Neural cell (in vitro differentiated cells): Measurements from ENCODE around the gene TRMT5. TPM values are rescaled to one million over a fixed set of nuclear protein-coding genes. Genes with fewer than 3 reads are reported as not detected.
A peak's percentile ranks its signal among the peaks of the same experiment; 100 is the strongest.

Experiments
- H2AFZ ChIP-seq: fragments of 200-600, 300-800 bp; sonication (generic), shearing (Covaris generic); 2 replicates; pipeline ENCODE4 v1.6.0; 2014; ENCODE audit warnings: low read depth, mild to moderate bottlenecking, antibody characterized with exemption, low read length, moderate library complexity
- H3F3A ChIP-seq: fragments of 200-600 bp; shearing (Covaris generic); 2 replicates; pipeline ENCODE4 v1.6.1; 2016; ENCODE audit warnings: mild to moderate bottlenecking, moderate library complexity, mixed read lengths, antibody characterized with exemption, low read length; ENCODE audit not compliant: insufficient read depth, poor library complexity, severe bottlenecking
- H3K27ac ChIP-seq: fragments of 200-600, 300-800 bp; sonication (generic), shearing (Covaris generic); 2 replicates; pipeline ENCODE4 v1.5.1; 2014; ENCODE audit warnings: mild to moderate bottlenecking, low read length, moderate library complexity
- H3K27me3 ChIP-seq: fragments of 300-800, 200-600 bp; sonication (generic), shearing (Covaris generic); 2 replicates; pipeline ENCODE4 v1.6.0; 2014; ENCODE audit warnings: mild to moderate bottlenecking, low read depth, low read length, moderate library complexity; ENCODE audit not compliant: insufficient read depth
- H3K36me3 ChIP-seq: fragments of 300-800, 200-600 bp; sonication (generic), shearing (Covaris generic); 2 replicates; pipeline ENCODE4 v1.5.1; 2014; ENCODE audit warnings: mild to moderate bottlenecking, antibody characterized with exemption, low read length, moderate library complexity; ENCODE audit not compliant: insufficient read depth
- H3K4me2 ChIP-seq: fragments of 300-800, 200-600 bp; sonication (generic), shearing (Covaris generic); 2 replicates; pipeline ENCODE4 v1.6.0; 2014; ENCODE audit warnings: mild to moderate bottlenecking, low read length
- H3K4me3 ChIP-seq: fragments of 300-800, 200-600 bp; sonication (generic), shearing (Covaris generic); 2 replicates; pipeline ENCODE4 v1.5.1; 2014; ENCODE audit warnings: mild to moderate bottlenecking, low read length, moderate library complexity
- H3K79me2 ChIP-seq: fragments of 200-600 bp; shearing (Covaris generic); replicated peaks from 2 replicates; pipeline ENCODE4 v1.6.0; 2014; ENCODE audit warnings: mild to moderate bottlenecking, low read length, moderate library complexity; ENCODE audit not compliant: insufficient read depth
- H3K9ac ChIP-seq: fragments of 300-800, 200-600 bp; sonication (generic), shearing (Covaris generic); 2 replicates; pipeline ENCODE4 v1.6.1; 2016; ENCODE audit warnings: mild to moderate bottlenecking, low read length, mixed read lengths
- H3K9me2 ChIP-seq: fragments of 200-600 bp; shearing (Covaris generic); 2 replicates; pipeline ENCODE4 v1.6.1; 2016; ENCODE audit warnings: mild to moderate bottlenecking, low read length, mixed read lengths; ENCODE audit not compliant: insufficient read depth
- H3K9me3 ChIP-seq: fragments of 200-600, 300-800 bp; sonication (generic), shearing (Covaris generic); 2 replicates; pipeline ENCODE4 v1.6.1; 2016; ENCODE audit warnings: mild to moderate bottlenecking, mixed run types, low read length, moderate library complexity, mixed read lengths
- H4K20me1 ChIP-seq: fragments of 200-600 bp; shearing (Covaris generic); 2 replicates; pipeline ENCODE4 v1.6.1; 2016; ENCODE audit warnings: mild to moderate bottlenecking, mixed run types; ENCODE audit not compliant: insufficient read depth
- CTCF ChIP-seq: fragments of 450-650 bp; IDR thresholded peaks from 2 replicates; pipeline ENCODE4 v1.5.1; 2014; ENCODE audit warnings: antibody characterized with exemption, mild to moderate bottlenecking, moderate library complexity; ENCODE audit not compliant: poor library complexity, severe bottlenecking
- EP300 ChIP-seq: fragments of 450-650 bp; conservative IDR thresholded peaks from 2 replicates; pipeline ENCODE4 v1.6.1; 2014; ENCODE audit warnings: antibody characterized with exemption, mild to moderate bottlenecking, moderate library complexity; ENCODE audit not compliant: poor library complexity, severe bottlenecking
- POLR2AphosphoS5 ChIP-seq: IDR thresholded peaks from 2 replicates; pipeline ENCODE4 v1.6.1; 2012
- RAD21 ChIP-seq: fragments of 450-650 bp; conservative IDR thresholded peaks from 2 replicates; pipeline ENCODE4 v1.6.1; 2014; ENCODE audit warnings: antibody characterized with exemption, mild to moderate bottlenecking, moderate library complexity
- SMC3 ChIP-seq: fragments of 450-650 bp; conservative IDR thresholded peaks from 2 replicates; pipeline ENCODE4 v1.6.1; 2014; ENCODE audit warnings: antibody characterized with exemption, mild to moderate bottlenecking, moderate library complexity; ENCODE audit not compliant: poor library complexity
- TAF1 ChIP-seq: IDR thresholded peaks from 2 replicates; pipeline ENCODE4 v1.6.1; 2012; ENCODE audit warnings: low read depth
- polyA plus RNA-seq: library from polyadenylated mRNA; depleted of rRNA; stranded (reverse); fragments of >200 nt; gene quantifications from 2 replicates; pipeline ENCODE4 v1.2.3, GENCODE V29; 2014
- TF ChIP-seq, protein P1 (sequence below): IDR thresholded peaks from 2 replicates; pipeline ENCODE4 v1.6.1; 2012; ENCODE audit warnings: borderline replicate concordance

Gene TRMT5
- polyA plus RNA-seq, 1 donor from 2014 or later = 7.6 TPM

DNA sequence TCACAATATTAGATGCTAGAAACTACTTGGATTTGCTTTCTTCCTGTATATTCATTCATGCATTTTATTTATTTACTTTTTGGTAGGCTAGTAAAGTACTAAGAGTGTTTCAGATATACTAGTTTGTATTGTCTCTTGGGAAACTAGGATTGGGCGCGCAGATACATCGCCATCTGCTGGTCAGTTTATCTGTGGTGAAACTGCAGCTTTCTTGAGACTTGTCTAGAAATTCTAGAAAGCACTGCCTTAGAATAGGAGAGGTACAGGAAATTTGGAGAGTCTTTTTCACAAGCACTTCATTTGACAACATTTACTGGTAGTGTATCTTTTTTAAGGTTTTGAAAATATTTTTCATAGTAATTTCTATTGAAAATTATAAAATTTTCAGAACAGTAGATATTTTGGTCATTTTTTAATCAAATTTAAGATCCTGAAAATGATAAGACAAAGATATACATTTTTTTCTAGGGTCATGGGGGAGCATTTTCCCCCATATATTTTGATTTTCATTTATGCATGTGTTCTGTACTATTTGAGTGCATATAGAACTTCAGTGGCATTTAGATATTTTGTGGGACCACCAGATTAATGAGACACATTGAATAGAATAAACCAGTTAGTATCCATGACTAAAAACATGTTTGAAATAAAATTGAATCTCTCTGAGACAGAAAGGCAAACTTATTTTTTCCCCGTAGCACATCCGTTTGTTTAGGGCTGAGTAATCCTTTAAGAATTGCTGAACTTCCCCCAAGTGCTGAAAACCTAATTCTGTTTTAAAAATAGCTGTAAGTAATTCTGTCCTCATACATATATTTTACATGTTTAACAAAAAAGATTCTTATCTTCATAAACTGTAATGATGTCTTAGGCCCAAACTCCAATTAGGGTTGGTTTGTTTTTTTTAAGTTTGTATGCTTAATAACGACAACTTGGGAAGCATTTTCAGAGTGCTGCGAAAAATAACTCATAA, 44.7 kb upstream of the TRMT5 start:
- Histone ChIP-seq H3K9me2 (no peaks in the 10 kb centered on the region), H3K27ac (no peak overlapping the region), H3K36me3 (no peaks in the 10 kb centered on the region), H3K4me2 (no peak overlapping the region), H4K20me1 (no peaks in the 10 kb centered on the region), H3K4me3 (no peak overlapping the region), H3K9me3 (no peaks in the 10 kb centered on the region), H3K79me2 (no peaks in the 10 kb centered on the region), H2AFZ (no peak overlapping the region), H3K27me3 (no peaks in the 10 kb centered on the region), H3K9ac (no peak overlapping the region), H3F3A (no peaks in the 10 kb centered on the region)
- peak; percentile 74 for TF ChIP-seq RAD21
- peak; percentile 81 for TF ChIP-seq SMC3
- TF ChIP-seq TAF1 = no peak
- peak; percentile 77 for TF ChIP-seq CTCF

- Histone ChIP-seq H3K9ac (no peak overlapping the region), H3K4me2 (no peak overlapping the region), H3K9me3 (no peaks in the 10 kb centered on the region), H3K27me3 (no peaks in the 10 kb centered on the region), H4K20me1 (no peaks in the 10 kb centered on the region), H3K79me2 (no peaks in the 10 kb centered on the region), H3K4me3 (no peak overlapping the region), H3K9me2 (no peaks in the 10 kb centered on the region), H3K27ac (no peak overlapping the region), H3F3A (no peaks in the 10 kb centered on the region), H3K36me3 (no peaks in the 10 kb centered on the region), H2AFZ (no peak overlapping the region)
- TF ChIP-seq SMC3 = no peak
- TF ChIP-seq, protein P1, sequence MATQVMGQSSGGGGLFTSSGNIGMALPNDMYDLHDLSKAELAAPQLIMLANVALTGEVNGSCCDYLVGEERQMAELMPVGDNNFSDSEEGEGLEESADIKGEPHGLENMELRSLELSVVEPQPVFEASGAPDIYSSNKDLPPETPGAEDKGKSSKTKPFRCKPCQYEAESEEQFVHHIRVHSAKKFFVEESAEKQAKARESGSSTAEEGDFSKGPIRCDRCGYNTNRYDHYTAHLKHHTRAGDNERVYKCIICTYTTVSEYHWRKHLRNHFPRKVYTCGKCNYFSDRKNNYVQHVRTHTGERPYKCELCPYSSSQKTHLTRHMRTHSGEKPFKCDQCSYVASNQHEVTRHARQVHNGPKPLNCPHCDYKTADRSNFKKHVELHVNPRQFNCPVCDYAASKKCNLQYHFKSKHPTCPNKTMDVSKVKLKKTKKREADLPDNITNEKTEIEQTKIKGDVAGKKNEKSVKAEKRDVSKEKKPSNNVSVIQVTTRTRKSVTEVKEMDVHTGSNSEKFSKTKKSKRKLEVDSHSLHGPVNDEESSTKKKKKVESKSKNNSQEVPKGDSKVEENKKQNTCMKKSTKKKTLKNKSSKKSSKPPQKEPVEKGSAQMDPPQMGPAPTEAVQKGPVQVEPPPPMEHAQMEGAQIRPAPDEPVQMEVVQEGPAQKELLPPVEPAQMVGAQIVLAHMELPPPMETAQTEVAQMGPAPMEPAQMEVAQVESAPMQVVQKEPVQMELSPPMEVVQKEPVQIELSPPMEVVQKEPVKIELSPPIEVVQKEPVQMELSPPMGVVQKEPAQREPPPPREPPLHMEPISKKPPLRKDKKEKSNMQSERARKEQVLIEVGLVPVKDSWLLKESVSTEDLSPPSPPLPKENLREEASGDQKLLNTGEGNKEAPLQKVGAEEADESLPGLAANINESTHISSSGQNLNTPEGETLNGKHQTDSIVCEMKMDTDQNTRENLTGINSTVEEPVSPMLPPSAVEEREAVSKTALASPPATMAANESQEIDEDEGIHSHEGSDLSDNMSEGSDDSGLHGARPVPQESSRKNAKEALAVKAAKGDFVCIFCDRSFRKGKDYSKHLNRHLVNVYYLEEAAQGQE = no peak
- no peak for TF ChIP-seq CTCF
- TF ChIP-seq EP300 = no peak
- TF ChIP-seq POLR2AphosphoS5 = no peak
Measured at GRCh38 chr14:61019537-61019936, 38.7 kb upstream of the TRMT5 start.
